ENCODE data around the gene SLC4A1.

SLC4A1 gene

GRCh38 chr17:44254361-44255095 lies 13.4 kb downstream of the SLC4A1 start:
- no peak for TF ChIP-seq CTCF (IDR thresholded peaks at IDR 0.05; ENCODE audit: extremely low read depth, missing control alignments)
- DNase-seq (ENCODE audit: low spot score): no peak

- no peak for TF ChIP-seq CTCF (IDR thresholded peaks at IDR 0.05; ENCODE audit: extremely low read depth, missing control alignments)
- DNase-seq (ENCODE audit: low spot score): no peak
Measured at GRCh38 chr17:44253006-44253405, 14.9 kb downstream of the SLC4A1 start.

GRCh38 chr17:44251062-44251461 lies 16.9 kb downstream of the SLC4A1 start:
- no peak for TF ChIP-seq CTCF (IDR thresholded peaks at IDR 0.05; ENCODE audit: extremely low read depth, missing control alignments)
- DNase-seq (ENCODE audit: low spot score): no peak

- TF ChIP-seq CTCF (IDR thresholded peaks at IDR 0.05; ENCODE audit: extremely low read depth, missing control alignments): no peak
- no peak for DNase-seq (ENCODE audit: low spot score)
Measured at GRCh38 chr17:44249501-44250246, 18.3 kb downstream of the SLC4A1 start.

- DNase-seq (ENCODE audit: low spot score): no peak
- TF ChIP-seq CTCF (IDR thresholded peaks at IDR 0.05; ENCODE audit: extremely low read depth, missing control alignments): no peak
Measured at GRCh38 chr17:44247876-44248736, 19.8 kb downstream of the SLC4A1 start.

GRCh38 chr17:44247440-44247841 lies 20.5 kb downstream of the SLC4A1 start:
- DNase-seq (ENCODE audit: low spot score): no peak
- TF ChIP-seq CTCF (IDR thresholded peaks at IDR 0.05; ENCODE audit: extremely low read depth, missing control alignments): no peak

Measured in GM20000 (cell line).